SKM-1 (cell line): ENCODE results near the gene PLEKHA7.

Experiments used
- DNase-seq: peaks from one replicate; lab custom pipeline; 2025; ENCODE audit not compliant: unreplicated experiment; lab: John Stamatoyannopoulos, UW

The PLEKHA7 gene

GRCh38 chr11:16744128-16744725, 270.0 kb downstream of the PLEKHA7 start:
- no peak for DNase-seq

GRCh38 chr11:16743478-16743877, 270.7 kb downstream of the PLEKHA7 start:
- no peak for DNase-seq

GRCh38 chr11:16741473-16741872, 272.7 kb downstream of the PLEKHA7 start:
- DNase-seq: no peak

GRCh38 chr11:16738947-16739815, 275.0 kb downstream of the PLEKHA7 start:
- DNase-seq: no peak

- DNase-seq: peak; percentile 97
These were observed 275.8 kb downstream of the PLEKHA7 start, which contains the start of gene C11orf58 for GRCh38 chr11:16738193-16738946. C11orf58 (plus strand) TSS chr11:16738647; CDS start chr11:16738779, 132 bp downstream.

GRCh38 chr11:16737818-16738192, 276.4 kb downstream of the PLEKHA7 start:
- no peak for DNase-seq
